ENCODE results near the gene GNL1. TPM values are rescaled to one million over a fixed set of nuclear protein-coding genes. Genes with fewer than 3 reads are reported as not detected.

The GNL1 gene
- total RNA-seq, 4 donors from 2014 or later, result 18.9 to 46.0 (median 38.3) TPM

- TF ChIP-seq, protein P1, sequence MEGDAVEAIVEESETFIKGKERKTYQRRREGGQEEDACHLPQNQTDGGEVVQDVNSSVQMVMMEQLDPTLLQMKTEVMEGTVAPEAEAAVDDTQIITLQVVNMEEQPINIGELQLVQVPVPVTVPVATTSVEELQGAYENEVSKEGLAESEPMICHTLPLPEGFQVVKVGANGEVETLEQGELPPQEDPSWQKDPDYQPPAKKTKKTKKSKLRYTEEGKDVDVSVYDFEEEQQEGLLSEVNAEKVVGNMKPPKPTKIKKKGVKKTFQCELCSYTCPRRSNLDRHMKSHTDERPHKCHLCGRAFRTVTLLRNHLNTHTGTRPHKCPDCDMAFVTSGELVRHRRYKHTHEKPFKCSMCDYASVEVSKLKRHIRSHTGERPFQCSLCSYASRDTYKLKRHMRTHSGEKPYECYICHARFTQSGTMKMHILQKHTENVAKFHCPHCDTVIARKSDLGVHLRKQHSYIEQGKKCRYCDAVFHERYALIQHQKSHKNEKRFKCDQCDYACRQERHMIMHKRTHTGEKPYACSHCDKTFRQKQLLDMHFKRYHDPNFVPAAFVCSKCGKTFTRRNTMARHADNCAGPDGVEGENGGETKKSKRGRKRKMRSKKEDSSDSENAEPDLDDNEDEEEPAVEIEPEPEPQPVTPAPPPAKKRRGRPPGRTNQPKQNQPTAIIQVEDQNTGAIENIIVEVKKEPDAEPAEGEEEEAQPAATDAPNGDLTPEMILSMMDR (IDR thresholded peaks at IDR 0.05; ENCODE audit: low read depth), result no peak
These were observed 48.2 kb downstream of the GNL1 start for GRCh38 chr6:30507849-30508827.

DNA sequence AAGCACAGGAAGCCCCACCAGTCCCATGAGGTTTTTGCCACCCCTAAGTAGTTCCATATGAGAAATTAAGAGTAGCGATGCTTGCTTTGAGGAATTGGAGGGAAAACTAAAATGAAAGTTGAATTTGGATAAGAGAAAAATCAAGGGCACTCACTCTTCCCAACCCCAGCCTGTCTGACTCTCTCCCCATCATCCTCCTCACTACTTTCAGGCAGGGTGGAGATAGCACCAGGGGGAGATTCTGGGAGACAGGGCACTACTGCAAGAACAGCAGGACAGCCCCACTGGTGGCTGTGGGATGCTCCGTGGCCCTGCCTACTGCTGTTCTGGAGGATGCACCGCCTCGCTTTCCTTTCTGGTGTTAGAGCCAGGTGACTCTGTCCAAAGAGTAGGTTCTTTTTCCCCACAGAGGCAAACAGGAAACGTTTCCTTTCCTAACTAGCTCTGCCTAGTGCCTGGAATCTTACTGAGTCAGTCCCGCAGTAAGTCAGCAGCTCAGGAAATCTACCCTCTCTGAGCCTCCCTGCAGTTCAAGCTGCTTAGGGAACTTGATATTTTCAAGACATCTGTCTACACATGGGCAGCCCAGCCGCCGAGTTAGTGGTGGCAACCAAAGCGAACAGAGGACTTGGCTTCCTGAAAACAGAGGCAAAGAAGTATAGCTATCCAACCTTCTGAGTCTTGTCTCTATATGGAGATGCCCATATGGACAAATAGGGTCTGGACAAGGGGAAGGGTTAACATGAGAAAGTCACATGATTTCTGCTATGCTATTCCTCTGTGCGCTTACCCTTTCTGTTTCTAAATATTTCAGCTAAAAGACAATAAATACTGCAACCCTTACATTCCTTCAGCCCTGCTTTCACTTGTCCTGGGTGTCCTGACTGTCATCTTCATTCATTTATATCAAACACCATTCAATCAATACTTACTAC lies 55.6 kb downstream of the GNL1 start:
- TF ChIP-seq, protein P1 (IDR thresholded peaks at IDR 0.05; ENCODE audit: low read depth), result no peak

- TF ChIP-seq, protein P1 (IDR thresholded peaks at IDR 0.05; ENCODE audit: low read depth), result no peak
These were observed 58.6 kb downstream of the GNL1 start for GRCh38 chr6:30497714-30498113.

GRCh38 chr6:30495993-30496392 lies 60.3 kb downstream of the GNL1 start:
- TF ChIP-seq, protein P1 (IDR thresholded peaks at IDR 0.05; ENCODE audit: low read depth), result no peak

DNA sequence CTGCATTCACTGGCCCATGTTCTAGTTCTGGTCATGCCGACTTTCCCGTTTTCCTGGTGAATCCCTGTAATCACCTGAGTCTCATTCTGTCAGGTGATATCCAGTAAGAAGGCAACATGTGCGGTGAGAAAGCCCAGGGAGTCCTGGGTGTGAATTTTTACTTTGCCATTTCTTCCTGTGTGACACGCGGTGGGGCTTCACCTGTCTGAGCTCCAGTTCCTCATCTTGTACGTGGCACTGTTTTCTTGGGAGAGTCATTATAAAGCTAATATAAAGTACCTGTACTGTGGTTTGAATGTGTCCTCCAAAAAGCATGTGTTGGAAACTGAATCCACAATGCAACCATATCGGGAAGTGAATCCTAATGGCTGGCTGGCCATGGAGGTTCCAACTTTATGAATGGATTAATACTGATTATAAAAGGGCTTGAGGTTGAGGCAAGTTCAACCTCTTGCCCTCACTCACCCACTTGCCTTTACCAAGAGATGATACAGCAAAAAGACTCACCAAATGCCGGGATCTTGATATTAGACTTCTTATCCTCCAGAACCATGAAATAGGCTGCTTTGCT lies 61.9 kb downstream of the GNL1 start:
- TF ChIP-seq, protein P1 (IDR thresholded peaks at IDR 0.05; ENCODE audit: low read depth), result no peak

DNA sequence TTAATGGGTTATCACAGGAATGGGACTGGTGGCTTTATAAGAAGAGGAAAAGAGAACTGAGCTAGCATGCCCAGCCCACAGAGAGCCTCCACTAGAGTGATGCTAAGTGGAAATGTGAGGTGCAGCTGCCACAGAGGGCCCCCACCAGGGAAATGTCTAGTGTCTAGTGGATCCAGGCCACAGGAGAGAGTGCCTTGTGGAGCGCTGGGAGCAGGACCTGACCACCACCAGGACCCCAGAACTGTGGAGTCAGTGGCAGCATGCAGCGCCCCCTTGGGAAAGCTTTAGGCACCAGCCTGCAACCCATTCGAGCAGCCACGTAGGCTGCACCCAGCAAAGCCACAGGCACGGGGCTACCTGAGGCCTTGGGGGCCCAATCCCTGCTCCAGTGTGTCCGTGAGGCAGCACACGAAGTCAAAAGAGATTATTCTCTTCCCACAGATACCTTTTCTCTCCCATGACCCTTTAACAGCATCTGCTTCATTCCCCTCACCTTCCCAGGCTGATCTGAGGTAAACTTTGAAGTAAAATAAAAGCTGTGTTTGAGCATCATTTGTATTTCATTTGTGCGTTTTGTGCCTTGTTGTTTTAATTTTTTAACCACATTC lies 62.5 kb downstream of the GNL1 start:
- TF ChIP-seq, protein P1 (IDR thresholded peaks at IDR 0.05; ENCODE audit: low read depth), result no peak
